GM23248 (cell line): ENCODE results near the gene TPCN2. TPM values are rescaled to one million over a fixed set of nuclear protein-coding genes. Genes with fewer than 3 reads are reported as not detected.
"Not testable (repeated sequence)": the region's sequence is repeated elsewhere in the genome, so short reads cannot be mapped to it uniquely, and the experiment has no call there.

Source experiments
- DNase-seq: peaks from one replicate; pipeline ENCODE4 v3.0.0-alpha.2; 2015
- H2AFZ ChIP-seq: fragments of 200-600 bp; sonication (generic); 2 replicates; pipeline ENCODE4 v1.6.1; 2016; ENCODE audit warnings: antibody characterized with exemption
- H3F3A ChIP-seq: fragments of 200-600 bp; sonication (generic); 2 replicates; pipeline ENCODE4 v1.6.1; 2016; ENCODE audit warnings: mild to moderate bottlenecking, antibody characterized with exemption, mixed run types; ENCODE audit not compliant: insufficient read depth
- H3K27ac ChIP-seq: fragments of 200-600 bp; sonication (generic); 2 replicates; pipeline ENCODE4 v1.5.1; 2016; ENCODE audit warnings: mild to moderate bottlenecking
- H3K27me3 ChIP-seq: fragments of 200-600 bp; sonication (generic); replicated peaks from 2 replicates; pipeline ENCODE4 v1.6.1; 2016; ENCODE audit warnings: mild to moderate bottlenecking; ENCODE audit not compliant: insufficient read depth
- H3K36me3 ChIP-seq: fragments of 200-600 bp; sonication (generic); 2 replicates; pipeline ENCODE4 v1.6.1; 2016; ENCODE audit warnings: low read depth, mild to moderate bottlenecking
- H3K4me1 ChIP-seq: fragments of 200-600 bp; sonication (generic); 2 replicates; pipeline ENCODE4 v1.6.1; 2016; ENCODE audit warnings: mild to moderate bottlenecking; ENCODE audit not compliant: insufficient read depth
- H3K4me2 ChIP-seq: fragments of 200-600 bp; sonication (generic); one replicate; pipeline ENCODE4 v1.6.1; 2016; ENCODE audit warnings: mild to moderate bottlenecking; ENCODE audit not compliant: unreplicated experiment
- H3K4me3 ChIP-seq: fragments of 200-600 bp; sonication (generic); 2 replicates; pipeline ENCODE4 v1.5.1; 2016; ENCODE audit warnings: mild to moderate bottlenecking
- H3K79me2 ChIP-seq: fragments of 200-600 bp; sonication (generic); 2 replicates; pipeline ENCODE4 v1.6.1; 2016; ENCODE audit warnings: mild to moderate bottlenecking; ENCODE audit not compliant: insufficient read depth
- H3K9ac ChIP-seq: fragments of 200-600 bp; sonication (generic); 2 replicates; pipeline ENCODE4 v1.6.1; 2016; ENCODE audit warnings: mild to moderate bottlenecking
- H3K9me2 ChIP-seq: fragments of 200-600 bp; sonication (generic); 2 replicates; pipeline ENCODE4 v1.6.1; 2016; ENCODE audit warnings: mixed run types, mild to moderate bottlenecking, moderate library complexity; ENCODE audit not compliant: insufficient read depth
- H3K9me3 ChIP-seq: fragments of 200-600 bp; sonication (generic); one replicate; pipeline ENCODE4 v1.6.1; 2017; ENCODE audit warnings: low read depth
- H4K20me1 ChIP-seq: fragments of 200-600 bp; sonication (generic); 2 replicates; pipeline ENCODE4 v1.6.0; 2016; ENCODE audit not compliant: insufficient read depth
- EZH2 ChIP-seq: fragments of 200-600 bp; sonication (generic); IDR thresholded peaks from 2 replicates; pipeline ENCODE4 v1.6.1; 2018; ENCODE audit warnings: antibody characterized with exemption, mild to moderate bottlenecking; ENCODE audit not compliant: insufficient read depth, poor library complexity, severe bottlenecking
- EZH2phosphoT487 ChIP-seq: fragments of 200-600 bp; sonication (generic); IDR thresholded peaks from 2 replicates; pipeline ENCODE4 v1.6.1; 2018; ENCODE audit warnings: antibody characterized with exemption, moderate library complexity, mild to moderate bottlenecking, low read depth; ENCODE audit not compliant: insufficient read depth
- WGBS, 2 experiments: methylation state at CpG; one replicate each; pipeline ENCODE4 v1.1.6; 2015 to 2017; ENCODE audit warnings: low lambda C conversion rate in 2 of 2, low coverage in 1 of 2; ENCODE audit errors: missing lambda C conversion rate in 2 of 2; 5-methylcytosine and 5-hydroxymethylcytosine counted together
- in situ Hi-C: fragments of 300-500 bp; cut with MboI; formaldehyde crosslinking; loops from 2 replicates; pipeline ENCODE4 v1.15.0; 2020
- polyA plus RNA-seq: library from polyadenylated mRNA; unstranded; fragments of >200 nt; fragmentation: Nextera tagmentation; extraction: Ambion mirVana; gene quantifications from 2 replicates; pipeline ENCODE4 v1.2.1, GENCODE V29; 2016
- total RNA-seq: library from RNA; depleted of rRNA; stranded (reverse); fragments of >200 nt; shearing (Covaris generic); gene quantifications from 2 replicates; pipeline ENCODE4 v1.2.3, GENCODE V29; 2014; rRNA removed

The TPCN2 gene
- total RNA-seq (7.1 and 10.2 TPM in 2 replicates), polyA plus RNA-seq (8.5 and 8.7 TPM in 2 replicates)

DNA sequence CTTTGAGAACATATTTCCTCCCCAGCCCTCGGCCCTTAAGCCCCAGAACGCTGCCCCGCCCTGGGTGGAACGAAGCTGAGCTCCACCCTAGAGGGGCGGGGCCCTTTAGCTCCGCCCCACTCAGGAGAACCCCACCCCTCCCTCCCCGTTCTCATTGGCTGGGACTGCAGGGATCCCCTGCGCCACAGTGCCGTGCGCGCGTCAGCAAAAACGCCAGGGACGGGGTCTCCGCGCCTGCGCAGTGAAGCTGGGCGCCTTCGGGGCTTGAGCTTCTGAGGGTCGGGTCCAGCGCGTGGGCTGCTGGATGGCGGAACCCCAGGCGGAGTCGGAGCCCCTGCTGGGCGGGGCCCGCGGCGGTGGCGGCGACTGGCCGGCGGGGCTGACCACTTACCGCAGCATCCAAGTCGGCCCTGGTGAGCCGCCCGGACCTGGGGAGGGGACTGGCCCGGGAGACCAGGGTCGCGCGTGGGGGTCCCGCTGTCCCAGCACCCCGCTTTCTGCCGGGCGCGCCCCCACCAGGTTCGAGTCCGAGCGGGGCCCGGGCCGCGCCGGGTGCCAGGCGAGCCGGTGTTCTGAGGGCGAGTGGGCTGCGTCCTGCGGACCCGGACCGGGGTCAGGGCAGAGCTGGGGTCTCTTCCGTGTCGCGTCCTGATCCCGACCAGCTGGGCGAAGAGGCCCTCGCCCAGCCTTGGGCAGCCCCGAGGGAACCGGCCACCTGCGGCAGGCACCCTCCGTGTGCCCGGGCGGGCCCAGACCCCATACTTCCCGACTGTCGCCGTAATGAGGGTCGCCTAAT lies at the start of gene TPCN2:
Gene TPCN2 (plus strand): TSS at position 239 of the 796 bp plus-strand sequence. CDS start 66 bp downstream, at position 305.
- Histone ChIP-seq H3K9me3 (no peaks in the 10 kb centered on the region), H3K79me2 (peaks cover 50% of the 10 kb centered on the region), H3K4me1 (peaks cover 16% of the 10 kb centered on the region), H3K4me2 (peak within 1 kb of the TSS; percentile 82), H3K36me3 (no peaks in the 10 kb centered on the region), H3K27ac (peak within 1 kb of the TSS; percentile 42), H3K27me3 (no peaks in the 10 kb centered on the region), H3K4me3 (peak within 1 kb of the TSS; percentile 84), H2AFZ (peak within 1 kb of the TSS; percentile 93), H3F3A (peaks cover 8% of the 10 kb centered on the region), H3K9me2 (no peaks in the 10 kb centered on the region), H4K20me1 (no peaks in the 10 kb centered on the region), H3K9ac (peak within 1 kb of the TSS; percentile 95)
- TF ChIP-seq EZH2phosphoT487, result no peak
- TF ChIP-seq EZH2, result no peak
- 1 to 3% methylated on average over 36 to 61 of the region's 76 CpGs for WGBS, 2 experiments
- in situ Hi-C loops, result no loop called here
- DNase-seq, result peak; percentile 95

DNA sequence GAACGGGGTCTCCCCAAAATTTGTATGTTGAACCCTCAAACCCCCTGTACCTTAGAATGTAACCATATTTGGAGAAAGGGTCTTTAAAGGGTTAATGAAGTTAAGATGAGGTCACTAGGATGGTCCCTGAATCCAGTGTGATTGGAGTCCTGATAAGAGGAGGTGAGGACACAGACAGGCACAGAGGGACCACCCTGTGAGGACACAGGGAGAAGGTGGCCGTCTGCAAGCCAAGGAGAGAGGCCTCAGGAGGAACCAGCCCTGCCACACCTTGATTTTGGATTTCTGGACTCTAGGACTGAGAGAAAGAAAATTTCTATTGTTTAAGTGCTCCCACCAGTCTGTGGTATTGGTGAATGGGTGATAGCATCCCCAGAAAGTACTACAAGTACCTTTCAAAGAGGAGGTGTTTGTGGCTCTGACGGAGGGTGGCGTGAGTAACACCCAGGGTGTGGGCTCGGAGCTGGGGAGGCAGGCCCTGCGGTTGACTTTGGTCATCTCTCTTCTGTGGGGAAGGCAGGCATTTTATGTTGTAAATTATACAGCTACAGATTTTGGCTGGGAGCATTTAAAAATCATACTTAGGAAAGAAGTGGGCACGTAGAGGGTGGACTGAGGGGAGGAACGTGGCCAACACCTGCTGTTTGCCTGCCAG lies 49.5 kb upstream of the TPCN2 start:
- Histone ChIP-seq H2AFZ (no peak overlapping the region), H3K4me1 (peaks cover 12% of the 10 kb centered on the region), H3K36me3 (no peaks in the 10 kb centered on the region), H3K27me3 (no peaks in the 10 kb centered on the region), H4K20me1 (no peaks in the 10 kb centered on the region), H3K4me3 (no peak overlapping the region), H3K9me3 (no peaks in the 10 kb centered on the region), H3K27ac (no peak overlapping the region), H3K79me2 (no peaks in the 10 kb centered on the region), H3K9me2 (no peaks in the 10 kb centered on the region), H3K4me2 (no peak overlapping the region), H3K9ac (no peak overlapping the region), H3F3A (peaks cover 15% of the 10 kb centered on the region)
- in situ Hi-C loops, result no loop called here
- DNase-seq, result no peak
- TF ChIP-seq EZH2phosphoT487 (no peak), EZH2 (no peak)
- 75 to 79% methylated on average over 8 of the region's 8 CpGs for WGBS, 2 experiments

GRCh38 chr11:68999748-69000355 lies 48.9 kb upstream of the TPCN2 start:
- Histone ChIP-seq H3K9ac (peak overlapping the region; percentile 67), H3K27ac (peak overlapping the region; percentile 67), H3F3A (peaks cover 15% of the 10 kb centered on the region), H3K4me1 (peaks cover 12% of the 10 kb centered on the region)
- H3K9me2 ChIP-seq, H3K4me3 ChIP-seq, H3K79me2 ChIP-seq, H3K4me2 ChIP-seq, in situ Hi-C loops, H4K20me1 ChIP-seq, H2AFZ ChIP-seq, H3K36me3 ChIP-seq, H3K9me3 ChIP-seq, DNase-seq, H3K27me3 ChIP-seq: not testable (repeated sequence)
- 86 to 88% methylated on average over 12 of the region's 12 CpGs for WGBS, 2 experiments

DNA sequence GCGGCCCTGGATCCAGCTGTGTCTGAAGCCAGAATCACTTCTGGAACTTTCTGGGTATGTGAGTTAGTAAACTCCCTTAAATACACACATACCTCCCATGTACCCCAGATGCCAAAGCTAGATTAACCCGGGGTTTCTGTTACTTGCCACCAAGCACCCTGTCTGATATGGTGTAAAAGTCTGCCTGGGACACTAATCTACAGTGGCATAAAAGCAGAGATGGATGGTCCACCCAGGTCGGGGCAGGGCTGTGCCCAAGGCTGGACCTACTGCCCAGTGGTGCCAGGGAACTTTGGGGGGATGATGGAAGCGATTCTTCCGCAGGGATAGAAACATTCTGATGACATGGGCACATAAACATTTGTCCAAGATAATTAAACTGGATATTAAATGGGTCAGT lies 48.3 kb upstream of the TPCN2 start:
- Histone ChIP-seq H3K9me2 (no peaks in the 10 kb centered on the region), H3K4me3 (no peak overlapping the region), H3K4me2 (peak overlapping the region; percentile 37), H3K9ac (peak overlapping the region; percentile 67), H3K79me2 (no peaks in the 10 kb centered on the region), H3F3A (peaks cover 15% of the 10 kb centered on the region), H3K4me1 (peaks cover 12% of the 10 kb centered on the region), H2AFZ (peak overlapping the region; percentile 31; the same call in 1 of the 2 replicates), H4K20me1 (no peaks in the 10 kb centered on the region), H3K27ac (peak overlapping the region; percentile 67), H3K36me3 (no peaks in the 10 kb centered on the region), H3K9me3 (no peaks in the 10 kb centered on the region), H3K27me3 (no peaks in the 10 kb centered on the region)
- in situ Hi-C loops, result no loop called here
- TF ChIP-seq EZH2 (no peak), EZH2phosphoT487 (no peak)
- DNase-seq, result peak; percentile 13
- 12 to 19% methylated on average over 5 of the region's 5 CpGs for WGBS, 2 experiments
